ENCODE results near the gene PDIA5. TPM values are rescaled to one million over a fixed set of nuclear protein-coding genes. Genes with fewer than 3 reads are reported as not detected.

PDIA5 gene
- total RNA-seq, 1 donor from 2014 or later = 58.8 TPM

- DNase-seq (ENCODE audit: low read depth, low spot score) = no peak
These were observed 24.4 kb upstream of the PDIA5 start for GRCh38 chr3:123042413-123042812.

GRCh38 chr3:123044981-123045763 is 21.7 kb upstream of the PDIA5 start:
- no peak for DNase-seq (ENCODE audit: low read depth, low spot score)

- no peak for DNase-seq (ENCODE audit: low read depth, low spot score)
These were observed 20.4 kb upstream of the PDIA5 start for GRCh38 chr3:123046262-123047061.

- DNase-seq (ENCODE audit: low read depth, low spot score) = no peak
These were observed 19.8 kb upstream of the PDIA5 start for GRCh38 chr3:123047062-123047319.

GRCh38 chr3:123048480-123049237 is 18.2 kb upstream of the PDIA5 start:
- no peak for DNase-seq (ENCODE audit: low read depth, low spot score)

- no peak for DNase-seq (ENCODE audit: low read depth, low spot score)
These were observed 16.2 kb upstream of the PDIA5 start for GRCh38 chr3:123050666-123051065.

GRCh38 chr3:123053107-123053506 is 13.7 kb upstream of the PDIA5 start:
- no peak for DNase-seq (ENCODE audit: low read depth, low spot score)

- DNase-seq (ENCODE audit: low read depth, low spot score) = no peak
These were observed 12.6 kb upstream of the PDIA5 start for GRCh38 chr3:123054109-123054778.

GRCh38 chr3:123054931-123055330 is 11.9 kb upstream of the PDIA5 start:
- no peak for DNase-seq (ENCODE audit: low read depth, low spot score)

GRCh38 chr3:123055352-123055751 is 11.5 kb upstream of the PDIA5 start:
- DNase-seq (ENCODE audit: low read depth, low spot score) = no peak

GRCh38 chr3:123058505-123058904 is 8.3 kb upstream of the PDIA5 start:
- DNase-seq (ENCODE audit: low read depth, low spot score) = no peak

GRCh38 chr3:123060054-123060453 is 6.8 kb upstream of the PDIA5 start:
- no peak for DNase-seq (ENCODE audit: low read depth, low spot score)

- DNase-seq (ENCODE audit: low read depth, low spot score) = no peak
These were observed 5.0 kb upstream of the PDIA5 start for GRCh38 chr3:123061856-123062255.

GRCh38 chr3:123063034-123063433 is 3.8 kb upstream of the PDIA5 start:
- no peak for DNase-seq (ENCODE audit: low read depth, low spot score)

GRCh38 chr3:123064506-123064905 is 2.3 kb upstream of the PDIA5 start:
- no peak for DNase-seq (ENCODE audit: low read depth, low spot score)

- DNase-seq (ENCODE audit: low read depth, low spot score) = no peak
These were observed 1.9 kb upstream of the PDIA5 start for GRCh38 chr3:123064914-123065313.

- no peak for DNase-seq (ENCODE audit: low read depth, low spot score)
These were observed 278 bp upstream of the PDIA5 start for GRCh38 chr3:123066599-123066895.

GRCh38 chr3:123067689-123068600 is 1.1 kb downstream of the PDIA5 start:
- DNase-seq (ENCODE audit: low read depth, low spot score) = no peak

- no peak for DNase-seq (ENCODE audit: low read depth, low spot score)
These were observed 2.0 kb downstream of the PDIA5 start for GRCh38 chr3:123068601-123069381.

- DNase-seq (ENCODE audit: low read depth, low spot score) = no peak
These were observed 3.7 kb downstream of the PDIA5 start for GRCh38 chr3:123070510-123070909.

Data from pulmonary artery endothelial cell (primary cell).